IMR-90 (cell line): ENCODE measurements around the gene CERS6. TPM values are rescaled to one million over a fixed set of nuclear protein-coding genes. Genes with fewer than 3 reads are reported as not detected.

Experiments
- ATAC-seq: fragments of 200-7000 bp; cut with Tn5 transposase; 2 replicates; pipeline ENCODE4 v1.9.1; 2020; ENCODE audit warnings: low read depth, mild to moderate bottlenecking, moderate library complexity
- BruUV-seq: library from RNA; stranded (reverse); fragments of 400-500 nt; replicated peaks from 2 replicates; lab custom pipeline; 2021; lab: Mats Ljungman, UMichigan
- CTCF ChIA-PET: fragments of 300-600 bp; formaldehyde crosslinking; extraction: SDS; loops from one replicate; lab custom pipeline; 2021; ENCODE audit warnings: antibody characterized with exemption; lab: Yijun Ruan, JAX
- POLR2A ChIA-PET: fragments of 300-600 bp; sonication (Branson Sonifier 250); formaldehyde crosslinking; loops from one replicate; lab custom pipeline; 2022; ENCODE audit warnings: antibody characterized with exemption; ENCODE audit not compliant: unreplicated experiment; lab: Charles Lee
- DNase-seq: peaks from one replicate; pipeline ENCODE4 v3.0.0; 2013
- H2AFZ ChIP-seq: replicated peaks from 2 replicates; pipeline ENCODE3; 2013; ENCODE audit warnings: low read length, mild to moderate bottlenecking; ENCODE audit not compliant: poor library complexity
- H2AK5ac ChIP-seq: 2 replicates; pipeline ENCODE4 v1.6.1; 2013; ENCODE audit warnings: low read depth, low read length, inconsistent platforms
- H2AK9ac ChIP-seq: replicated peaks from 2 replicates; pipeline ENCODE3; 2013; ENCODE audit warnings: mild to moderate bottlenecking, low read depth, low read length, moderate library complexity; ENCODE audit not compliant: poor library complexity
- H2BK120ac ChIP-seq: 2 replicates; pipeline ENCODE4 v1.6.1; 2013; ENCODE audit warnings: low read depth, low read length, inconsistent platforms
- H2BK15ac ChIP-seq: 3 replicates; pipeline ENCODE4 v1.6.1; 2013; ENCODE audit warnings: low read depth, low read length, inconsistent platforms
- H2BK20ac ChIP-seq: 2 replicates; pipeline ENCODE4 v1.6.1; 2013; ENCODE audit warnings: low read depth, mild to moderate bottlenecking, inconsistent platforms, low read length, moderate library complexity
- H2BK5ac ChIP-seq: 2 replicates; pipeline ENCODE4 v1.6.1; 2013; ENCODE audit warnings: mild to moderate bottlenecking, low read depth, low read length, inconsistent platforms; ENCODE audit not compliant: poor library complexity, severe bottlenecking
- H3K14ac ChIP-seq: replicated peaks from 2 replicates; pipeline ENCODE4 v1.6.1; 2013; ENCODE audit warnings: low read depth, low read length, inconsistent platforms
- H3K18ac ChIP-seq: 2 replicates; pipeline ENCODE4 v1.6.1; 2013; ENCODE audit warnings: low read depth, low read length, control low read depth
- H3K23ac ChIP-seq: 2 replicates; pipeline ENCODE4 v1.6.1; 2013; ENCODE audit warnings: low read depth, low read length, inconsistent platforms
- H3K27ac ChIP-seq: 2 replicates; pipeline ENCODE4 v1.5.1; 2013; ENCODE audit warnings: mild to moderate bottlenecking, control low read depth, low read length; ENCODE audit not compliant: insufficient read depth
- H3K27me3 ChIP-seq: 2 replicates; pipeline ENCODE4 v1.6.1; 2013; ENCODE audit warnings: low read length; ENCODE audit not compliant: control insufficient read depth, insufficient read depth
- H3K36me3 ChIP-seq: 2 replicates; pipeline ENCODE4 v1.6.1; 2013; ENCODE audit warnings: low read length, mixed read lengths; ENCODE audit not compliant: control insufficient read depth, insufficient read depth
- H3K4ac ChIP-seq: 2 replicates; pipeline ENCODE4 v1.6.1; 2013; ENCODE audit warnings: low read depth, low read length, inconsistent platforms
- H3K4me1 ChIP-seq: 2 replicates; pipeline ENCODE4 v1.6.1; 2013; ENCODE audit warnings: low read length, mixed read lengths; ENCODE audit not compliant: control insufficient read depth, insufficient read depth
- H3K4me2 ChIP-seq: 2 replicates; pipeline ENCODE4 v1.6.1; 2013; ENCODE audit warnings: low read depth, mild to moderate bottlenecking, control low read depth, low read length, moderate library complexity
- H3K4me3 ChIP-seq: 2 replicates; pipeline ENCODE4 v1.5.1; 2013; ENCODE audit warnings: low read depth, mild to moderate bottlenecking, control low read depth, low read length, moderate library complexity; ENCODE audit not compliant: insufficient read depth
- H3K56ac ChIP-seq: 2 replicates; pipeline ENCODE4 v1.6.1; 2013; ENCODE audit warnings: low read length, inconsistent platforms; ENCODE audit not compliant: insufficient read depth; ENCODE audit errors: extremely low read depth
- H3K79me1 ChIP-seq, 2 experiments: 2 replicates each; pipeline ENCODE4 v1.6.1; 2013; ENCODE audit warnings: low read length in 2 of 2, inconsistent platforms in 1 of 2, low read depth in 1 of 2
- H3K9ac ChIP-seq: 2 replicates; pipeline ENCODE4 v1.6.1; 2013; ENCODE audit warnings: low read depth, low read length, control low read depth
- H3K9me1 ChIP-seq: 2 replicates; pipeline ENCODE4 v1.6.1; 2013; ENCODE audit warnings: low read length, inconsistent platforms; ENCODE audit not compliant: insufficient read depth
- H3K9me3 ChIP-seq: 2 replicates; pipeline ENCODE4 v1.6.1; 2013; ENCODE audit warnings: low read length; ENCODE audit not compliant: control insufficient read depth, insufficient read depth
- H4K20me1 ChIP-seq: 2 replicates; pipeline ENCODE4 v1.6.1; 2013; ENCODE audit warnings: low read length, inconsistent platforms; ENCODE audit not compliant: insufficient read depth
- H4K5ac ChIP-seq: 2 replicates; pipeline ENCODE4 v1.6.1; 2013; ENCODE audit warnings: mild to moderate bottlenecking, low read depth, low read length, control low read depth
- H4K8ac ChIP-seq, 2 experiments: 2 replicates each; pipeline ENCODE4 v1.6.1; 2013; ENCODE audit warnings: low read depth in 2 of 2, low read length in 2 of 2, control low read depth in 1 of 2, inconsistent platforms in 1 of 2
- H4K91ac ChIP-seq: 2 replicates; pipeline ENCODE4 v1.6.1; 2013; ENCODE audit warnings: low read depth, low read length, inconsistent platforms; ENCODE audit not compliant: insufficient read depth
- BHLHE40 ChIP-seq: fragments of 150-350 bp; IDR thresholded peaks from 2 replicates; pipeline ENCODE4 v1.6.1; 2016; ENCODE audit warnings: mild to moderate bottlenecking, low read depth, low read length
- CEBPB ChIP-seq: IDR thresholded peaks from 2 replicates; pipeline ENCODE4 v1.6.1; 2012; ENCODE audit warnings: low read depth, low read length, improper control_type of control experiment
- CHD1 ChIP-seq: IDR thresholded peaks from 2 replicates; pipeline ENCODE4 v1.6.1; 2012; ENCODE audit warnings: low read depth, low read length, improper control_type of control experiment
- CTCF ChIP-seq: conservative IDR thresholded peaks from 2 replicates; pipeline ENCODE4 v1.5.1; 2012; ENCODE audit warnings: mild to moderate bottlenecking, low read depth, low read length, improper control_type of control experiment
- ELK1 ChIP-seq: fragments of 150-350 bp; IDR thresholded peaks from 2 replicates; pipeline ENCODE4 v1.6.1; 2016; ENCODE audit warnings: low read depth, mild to moderate bottlenecking, low read length, moderate library complexity, borderline replicate concordance
- FOS ChIP-seq: fragments of 150-350 bp; IDR thresholded peaks from 2 replicates; pipeline ENCODE4 v1.6.1; 2016; ENCODE audit warnings: low read depth, low read length
- MAFK ChIP-seq: IDR thresholded peaks from 2 replicates; pipeline ENCODE4 v1.6.1; 2012; ENCODE audit warnings: low read depth, low read length, improper control_type of control experiment
- MAZ ChIP-seq: IDR thresholded peaks from 2 replicates; pipeline ENCODE4 v1.6.1; 2012; ENCODE audit warnings: low read depth, mild to moderate bottlenecking, low read length, improper control_type of control experiment, moderate library complexity, borderline replicate concordance
- MXI1 ChIP-seq: IDR thresholded peaks from 2 replicates; pipeline ENCODE4 v1.6.1; 2012; ENCODE audit warnings: low read depth, mild to moderate bottlenecking, low read length, moderate library complexity, borderline replicate concordance
- NFE2L2 ChIP-seq: fragments of 150-350 bp; IDR thresholded peaks from 2 replicates; pipeline ENCODE4 v1.6.1; 2016; ENCODE audit warnings: low read depth, mild to moderate bottlenecking, low read length
- POLR2A ChIP-seq: IDR thresholded peaks from 2 replicates; pipeline ENCODE4 v1.6.1; 2012; ENCODE audit warnings: mild to moderate bottlenecking, low read depth, low read length
- RAD21 ChIP-seq: IDR thresholded peaks from 2 replicates; pipeline ENCODE4 v1.6.1; 2012; ENCODE audit warnings: low read length, improper control_type of control experiment
- RCOR1 ChIP-seq: IDR thresholded peaks from 2 replicates; pipeline ENCODE4 v1.6.1; 2012; ENCODE audit warnings: mild to moderate bottlenecking, low read length, improper control_type of control experiment; ENCODE audit not compliant: insufficient replicate concordance
- RFX5 ChIP-seq: IDR thresholded peaks from 2 replicates; pipeline ENCODE4 v1.8.0; 2012; ENCODE audit warnings: low read depth, mild to moderate bottlenecking, low read length, moderate library complexity
- SMC3 ChIP-seq: fragments of 150-350 bp; IDR thresholded peaks from 2 replicates; pipeline ENCODE4 v1.6.1; 2016; ENCODE audit warnings: low read depth, mild to moderate bottlenecking, antibody characterized with exemption, low read length, moderate library complexity
- USF2 ChIP-seq: fragments of 150-350 bp; IDR thresholded peaks from 2 replicates; pipeline ENCODE4 v1.6.1; 2017; ENCODE audit warnings: mild to moderate bottlenecking, antibody characterized with exemption, low read length, low read depth
- WGBS, 2 experiments: methylation state at CpG; one replicate each; pipeline versions ENCODE4 v1.1.5 to v1.1.7; 2013; ENCODE audit warnings: missing lambda C conversion rate in 2 of 2; ENCODE audit not compliant: insufficient read length in 1 of 2; ENCODE audit errors: extremely low coverage in 2 of 2; 5-methylcytosine and 5-hydroxymethylcytosine counted together
- dilution Hi-C: fragments of 300-500 bp; cut with HindIII; formaldehyde crosslinking; loops from one replicate; pipeline ENCODE4 v1.14.3; 2018; ENCODE audit warnings: low sequenced_read_pairs; ENCODE audit not compliant: unreplicated experiment
- in situ Hi-C: fragments of 300-500 bp; cut with MboI; formaldehyde crosslinking; loops from 3 replicates; pipeline ENCODE4 v1.14.3; 2019; ENCODE audit warnings: low sequenced_read_pairs, inconsistent platforms, mixed read lengths
- intact Hi-C: fragments of 100-400 bp; cut with micrococcal nuclease; formaldehyde crosslinking; loops from 2 replicates; pipeline ENCODE4 v1.10.0; 2022
- polyA plus RNA-seq, 3 experiments: library from polyadenylated mRNA; depleted of rRNA; stranded (reverse); fragments of >200 nt; gene quantifications; 2 replicates each; pipeline ENCODE4 v1.2.3, GENCODE V29; 2012; ENCODE audit warnings: low replicate concordance in 1 of 3
- total RNA-seq: library from RNA; depleted of rRNA; stranded (reverse); fragments of >200 nt; gene quantifications from 2 replicates; pipeline ENCODE4 v1.2.3, GENCODE V29; 2012

Gene CERS6
- total and polyA plus RNA-seq, 2 of the 4 experiments (the other 2 are of a cell fraction): 2.1 to 5.7 TPM

GRCh38 chr2:168612719-168613118, 156.6 kb downstream of the CERS6 start:
- Histone ChIP-seq H3K9me1 (no peaks in the 10 kb centered on the region; the same call in 1 of the 2 replicates), H2AK5ac (no peak overlapping the region), H3K9me3 (0 out of 2 replicates have a peak, but pooled peaks cover 3% of the 10 kb centered on the region), H3K36me3 (no peaks in the 10 kb centered on the region), H3K14ac (no peak overlapping the region), H2BK5ac (no peak overlapping the region), H3K56ac (no peak overlapping the region), H4K8ac (no peak overlapping the region), H4K5ac (no peak overlapping the region), H3K4me2 (no peak overlapping the region), H3K27ac (no peak overlapping the region), H3K18ac (no peak overlapping the region), H4K20me1 (no peaks in the 10 kb centered on the region), H3K27me3 (no peaks in the 10 kb centered on the region), H3K9ac (no peak overlapping the region), H3K4me1 (no peaks in the 10 kb centered on the region), H3K4ac (no peak overlapping the region), H3K4me3 (no peak overlapping the region), H2BK15ac (no peak overlapping the region), H2AFZ (no peak overlapping the region), H4K91ac (no peak overlapping the region), H2AK9ac (no peak overlapping the region), H3K79me1 (no peaks in the 10 kb centered on the region), H3K23ac (no peak overlapping the region), H2BK120ac (no peak overlapping the region), H2BK20ac (no peak overlapping the region)
- TF ChIP-seq RFX5 (no peak), RCOR1 (no peak), USF2 (no peak), POLR2A (no peak), RAD21 (no peak), FOS (no peak), MXI1 (no peak), ELK1 (no peak), MAFK (no peak), SMC3 (no peak), CHD1 (no peak), MAZ (no peak), BHLHE40 (no peak), CEBPB (no peak), CTCF (no peak), NFE2L2 (no peak)
- intact Hi-C loops (no loop called here), in situ Hi-C loops (no loop called here), dilution Hi-C loops (no loop called here)
- POLR2A ChIA-PET: no interaction called here
- WGBS, 2 experiments: 89% methylated on average over 1 of the region's 2 CpGs; no CpG with 5 or more reads in 1 of the 2 experiments
- CTCF ChIA-PET: no interaction called here
- no peak for DNase-seq
- no TSS peak for BruUV-seq
- no peak for ATAC-seq
